HepG2 (cell line): ENCODE data around the gene PPP1R1B. TPM values are rescaled to one million over a fixed set of nuclear protein-coding genes. Genes with fewer than 3 reads are reported as not detected.

Experiments
- EHMT2 ChIP-seq: fragments of 200-600 bp; sonication (generic); IDR thresholded peaks from 2 replicates; pipeline ENCODE4 v1.7.0; 2017; ENCODE audit warnings: antibody characterized with exemption, low read depth, low read length, borderline replicate concordance
- IRF9 ChIP-seq: sonication (generic); formaldehyde crosslinking; IDR thresholded peaks from 2 replicates; pipeline ENCODE4 v1.8.0; 2022; ENCODE audit warnings: missing genetic modification reagents, mild to moderate bottlenecking, borderline replicate concordance
- JDP2 ChIP-seq: sonication (generic); formaldehyde crosslinking; IDR thresholded peaks from 2 replicates; pipeline ENCODE4 v1.8.1; 2022; ENCODE audit warnings: missing genetic modification reagents, borderline replicate concordance
- MZF1 ChIP-seq: sonication (generic); formaldehyde crosslinking; IDR thresholded peaks from 2 replicates; pipeline ENCODE4 v1.8.1; 2023; ENCODE audit warnings: mild to moderate bottlenecking, missing genetic modification reagents, borderline replicate concordance
- NFE2L1 ChIP-seq: sonication (generic); formaldehyde crosslinking; IDR thresholded peaks from 2 replicates; pipeline ENCODE4 v1.4.0; 2020; ENCODE audit warnings: missing genetic modification reagents, mild to moderate bottlenecking, borderline replicate concordance
- NFKBIZ ChIP-seq: IDR thresholded peaks from 2 replicates; pipeline ENCODE4 v1.6.1; 2018; ENCODE audit warnings: missing genetic modification reagents, missing compliant biosample characterization
- PRMT3 ChIP-seq: sonication (generic); formaldehyde crosslinking; IDR thresholded peaks from 2 replicates; pipeline ENCODE4 v1.8.1; 2022; ENCODE audit warnings: low read depth, mild to moderate bottlenecking, moderate library complexity, missing genetic modification reagents, borderline replicate concordance
- REPIN1 ChIP-seq: sonication (generic); formaldehyde crosslinking; IDR thresholded peaks from 2 replicates; pipeline ENCODE4 v1.8.0; 2022; ENCODE audit warnings: missing genetic modification reagents, low read depth, mild to moderate bottlenecking, borderline replicate concordance
- SMAD3 ChIP-seq: sonication (generic); formaldehyde crosslinking; IDR thresholded peaks from 2 replicates; pipeline ENCODE4 v1.4.0; 2020; ENCODE audit warnings: missing genetic modification reagents
- SOX6 ChIP-seq, 2 experiments: fragments of 450-650 bp in 1 of 2; sonication (generic) in 1 of 2; formaldehyde crosslinking in 1 of 2; IDR thresholded peaks; 2 replicates each; pipeline versions ENCODE4 v1.4.0 to v1.6.1; 2017 to 2020; ENCODE audit warnings: antibody characterized with exemption in 1 of 2, mild to moderate bottlenecking in 1 of 2, missing genetic modification reagents in 1 of 2
- STAT6 ChIP-seq: sonication (generic); formaldehyde crosslinking; IDR thresholded peaks from 2 replicates; pipeline ENCODE4 v1.4.0; 2020; ENCODE audit warnings: missing genetic modification reagents, mild to moderate bottlenecking, borderline replicate concordance
- TFDP2 ChIP-seq: sonication (generic); formaldehyde crosslinking; IDR thresholded peaks from 2 replicates; pipeline ENCODE4 v1.4.0; 2020; ENCODE audit warnings: missing genetic modification reagents
- ZBTB49 ChIP-seq: sonication (generic); formaldehyde crosslinking; IDR thresholded peaks from 2 replicates; pipeline ENCODE4 v1.4.0; 2020; ENCODE audit warnings: missing genetic modification reagents, borderline replicate concordance
- ZMAT3 ChIP-seq: sonication (generic); formaldehyde crosslinking; conservative IDR thresholded peaks from 2 replicates; pipeline ENCODE4 v1.7.0; 2021; ENCODE audit warnings: missing genetic modification reagents
- ZNF121 ChIP-seq: sonication (generic); formaldehyde crosslinking; IDR thresholded peaks from 2 replicates; pipeline ENCODE4 v1.5.0; 2020; ENCODE audit warnings: mild to moderate bottlenecking, missing genetic modification reagents
- ZNF138 ChIP-seq: sonication (generic); formaldehyde crosslinking; IDR thresholded peaks from 2 replicates; pipeline ENCODE4 v1.5.0; 2020; ENCODE audit warnings: mild to moderate bottlenecking, low read depth, missing genetic modification reagents
- ZNF530 ChIP-seq: sonication (generic); formaldehyde crosslinking; IDR thresholded peaks from 2 replicates; pipeline ENCODE4 v1.5.0; 2020; ENCODE audit warnings: low read depth, mild to moderate bottlenecking, missing genetic modification reagents
- ZNF576 ChIP-seq: sonication (generic); formaldehyde crosslinking; IDR thresholded peaks from 2 replicates; pipeline ENCODE4 v1.4.0; 2020; ENCODE audit warnings: mild to moderate bottlenecking, missing genetic modification reagents
- ZNF598 ChIP-seq: sonication (generic); formaldehyde crosslinking; IDR thresholded peaks from 2 replicates; pipeline ENCODE4 v1.5.1; 2020; ENCODE audit warnings: mild to moderate bottlenecking, missing genetic modification reagents, borderline replicate concordance
- ZSCAN12 ChIP-seq: sonication (generic); formaldehyde crosslinking; IDR thresholded peaks from 2 replicates; pipeline ENCODE4 v1.9.0; 2021; ENCODE audit warnings: mild to moderate bottlenecking, missing genetic modification reagents
- polyA plus RNA-seq, 8 experiments: library from polyadenylated mRNA; depleted of rRNA in 3 of 8; stranded (reverse) in 7 of 8; unstranded in 1 of 8; fragments of >200 nt; fragmentation: Illumina TruSeq in 4 of 8; extraction: Trizol in 4 of 8; gene quantifications; 2 replicates each; pipeline versions ENCODE4 v1.2.1 to v1.2.3, GENCODE V29; 2011 to 2016; ENCODE audit warnings: low read depth in 4 of 8, missing spikeins in 1 of 8, mixed read lengths in 1 of 8; ENCODE audit not compliant: insufficient read depth in 1 of 8
- total RNA-seq, 5 experiments: library from RNA; depleted of rRNA; stranded (reverse); fragments of >200 nt; fragmentation: Illumina TruSeq; extraction: Trizol; gene quantifications; 2 replicates each; pipeline ENCODE4 v1.2.3, GENCODE V29; 2016; ENCODE audit warnings: low read depth in 1 of 5

PPP1R1B gene
- total and polyA plus RNA-seq, 2 of the 13 experiments (the other 11 are each of a cell fraction or from before 2014, with no cell fraction given): 0.08 TPM; not detected in 1

- TF ChIP-seq EHMT2 (no peak), REPIN1 (CRISPR knock-in tag) (peak; percentile 29; the same call in 1 of the 2 replicates), ZNF121 (CRISPR knock-in tag) (peak; percentile 64; the same call in 1 of the 2 replicates), ZNF138 (CRISPR knock-in tag) (no peak; the same call in 1 of the 2 replicates), ZSCAN12 (CRISPR knock-in tag) (no peak), MZF1 (CRISPR knock-in tag) (no peak), SMAD3 (CRISPR knock-in tag) (0 out of 2 replicates have a peak, but pooled peaks have one; percentile 21), TFDP2 (CRISPR knock-in tag) (no peak; the same call in 1 of the 2 replicates), ZMAT3 (CRISPR knock-in tag) (no peak; the same call in 1 of the 2 replicates), SOX6 (IDR thresholded peaks at IDR 0.05) (no peak), SOX6 (CRISPR knock-in tag; IDR thresholded peaks at IDR 0.05) (peak; percentile 55), ZNF598 (CRISPR knock-in tag) (peak; percentile 85), NFKBIZ (no peak), PRMT3 (CRISPR knock-in tag) (no peak), ZNF530 (no peak), IRF9 (CRISPR knock-in tag) (peak; percentile 76; the same call in 1 of the 2 replicates), NFE2L1 (CRISPR knock-in tag) (no peak), STAT6 (no peak), ZBTB49 (CRISPR knock-in tag) (no peak), ZNF576 (CRISPR knock-in tag) (peak; percentile 57; the same call in 1 of the 2 replicates), JDP2 (no peak)
Measured at GRCh38 chr17:39671651-39672521, 45.1 kb downstream of the PPP1R1B start (continued).
